Brain pericyte (primary cell): ENCODE results near the gene PRKG1.
"Not testable (repeated sequence)": the region's sequence is repeated elsewhere in the genome, so short reads cannot be mapped to it uniquely, and the experiment has no call there.

Experiments
- DNase-seq: peaks from one replicate; pipeline ENCODE4 v3.0.0-alpha.2; 2012; ENCODE audit warnings: low read depth, low spot score

The PRKG1 gene

DNA sequence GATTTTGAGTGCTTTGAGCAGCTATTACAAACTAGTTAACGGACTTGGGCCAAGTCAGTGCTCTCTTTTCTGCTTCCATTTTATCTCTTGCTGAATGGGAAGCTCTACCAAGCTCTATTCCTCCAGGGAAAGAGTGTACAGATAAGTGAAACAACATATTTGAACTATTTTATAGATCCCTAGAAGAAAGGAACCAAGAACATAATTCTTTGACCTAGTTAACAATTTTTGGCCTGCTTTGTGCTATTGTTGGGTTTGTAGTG, 244.8 kb downstream of the PRKG1 start:
- no peak for DNase-seq

GRCh38 chr10:51321300-51321699, 247.0 kb downstream of the PRKG1 start:
- no peak for DNase-seq

DNA sequence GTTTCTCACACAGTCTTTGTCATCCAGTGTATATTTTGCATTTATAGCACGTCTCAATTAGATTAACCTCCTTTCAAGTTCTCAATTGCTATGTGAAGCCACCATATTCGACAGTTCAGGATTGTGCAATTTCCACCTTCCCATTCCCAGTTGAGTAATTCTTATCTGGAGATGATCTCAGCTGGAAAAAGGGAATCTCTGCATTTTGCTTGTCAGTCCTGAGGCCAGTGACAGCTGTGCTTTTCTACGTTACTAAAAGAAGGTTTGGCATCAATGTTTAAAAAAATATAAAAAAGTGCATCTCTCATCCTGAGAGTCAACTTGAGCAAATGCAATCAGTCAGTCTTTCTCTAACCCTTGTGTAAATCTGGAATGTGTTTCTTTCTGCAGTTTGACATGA, 247.7 kb downstream of the PRKG1 start:
- DNase-seq = no peak

- no peak for DNase-seq
Measured at GRCh38 chr10:51325649-51326048, 251.4 kb downstream of the PRKG1 start.

- DNase-seq = no peak
Measured at GRCh38 chr10:51326174-51326573, 251.9 kb downstream of the PRKG1 start.

DNA sequence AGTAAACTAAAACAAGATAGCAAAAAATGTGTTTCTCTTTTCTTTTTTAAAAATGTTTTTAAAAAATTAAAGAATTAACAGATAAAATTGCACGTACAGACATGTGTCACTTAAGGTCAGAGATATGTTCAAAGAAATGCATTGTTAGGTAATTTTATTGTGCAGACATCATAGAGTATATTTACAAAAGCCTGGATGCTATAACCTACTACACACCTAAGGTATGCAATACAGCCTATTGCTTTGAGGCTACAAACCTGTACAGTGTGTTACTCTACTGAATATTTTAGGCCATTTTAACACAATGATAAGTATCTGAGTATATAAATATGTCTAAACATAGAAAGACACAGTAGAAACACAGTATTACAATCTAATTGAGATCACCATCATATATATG, 253.1 kb downstream of the PRKG1 start:
- DNase-seq = no peak

DNA sequence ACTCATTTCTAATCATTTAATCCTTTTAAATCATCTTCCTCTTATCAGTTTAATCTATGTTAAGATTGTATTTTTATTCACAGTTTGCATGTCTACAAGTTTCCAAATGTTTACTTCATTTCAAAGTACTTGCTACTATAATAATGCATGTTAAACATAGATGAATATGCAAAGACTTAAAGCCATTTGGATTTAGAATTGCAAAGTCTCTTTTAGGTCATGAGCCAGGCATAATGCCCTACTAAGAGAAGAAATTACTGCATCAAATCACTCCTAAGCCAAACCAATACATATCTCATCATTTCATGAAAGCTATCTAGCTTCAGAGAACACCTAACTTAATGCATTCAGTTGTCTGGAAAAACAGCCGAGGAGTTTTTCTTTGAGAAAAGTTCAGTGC, 266.1 kb downstream of the PRKG1 start:
- DNase-seq = no peak

DNA sequence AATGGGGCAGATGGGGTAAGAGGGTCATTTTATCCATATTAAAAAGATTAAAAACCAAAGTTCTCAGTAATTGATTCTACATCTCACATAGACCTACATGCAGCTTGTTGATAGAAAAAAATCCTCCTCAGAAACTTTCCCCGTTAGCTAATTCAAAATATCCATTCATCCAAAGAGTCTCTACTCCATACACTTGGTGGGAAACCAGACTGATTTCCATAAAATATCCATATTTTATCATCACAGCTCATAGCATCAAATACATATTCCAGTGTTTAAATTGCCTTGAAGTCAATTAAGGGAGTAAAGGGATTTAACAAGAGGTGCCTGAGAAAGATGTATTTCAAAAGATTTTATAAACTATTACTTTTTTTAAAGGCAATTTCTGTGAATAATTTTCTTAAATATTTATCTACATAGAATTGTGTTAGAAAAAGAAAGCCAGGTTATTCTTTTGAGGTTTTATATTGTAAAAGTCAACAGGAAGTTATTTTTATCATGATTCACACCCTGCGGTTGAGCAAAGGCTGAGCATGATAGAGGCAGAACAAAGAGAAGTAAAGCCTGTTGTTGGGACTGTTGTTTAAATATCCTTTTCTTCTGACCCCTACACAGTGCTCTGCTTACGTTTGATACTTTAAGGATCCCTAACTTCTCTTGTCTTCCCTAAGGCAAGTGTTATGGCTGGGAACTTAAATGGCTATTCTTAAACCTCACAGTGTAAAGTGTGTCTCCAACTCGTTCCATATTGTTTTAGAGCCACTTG, 266.7 kb downstream of the PRKG1 start:
- DNase-seq = no peak

- DNase-seq = not testable (repeated sequence)
Measured at GRCh38 chr10:51341745-51342144, 267.5 kb downstream of the PRKG1 start.

DNA sequence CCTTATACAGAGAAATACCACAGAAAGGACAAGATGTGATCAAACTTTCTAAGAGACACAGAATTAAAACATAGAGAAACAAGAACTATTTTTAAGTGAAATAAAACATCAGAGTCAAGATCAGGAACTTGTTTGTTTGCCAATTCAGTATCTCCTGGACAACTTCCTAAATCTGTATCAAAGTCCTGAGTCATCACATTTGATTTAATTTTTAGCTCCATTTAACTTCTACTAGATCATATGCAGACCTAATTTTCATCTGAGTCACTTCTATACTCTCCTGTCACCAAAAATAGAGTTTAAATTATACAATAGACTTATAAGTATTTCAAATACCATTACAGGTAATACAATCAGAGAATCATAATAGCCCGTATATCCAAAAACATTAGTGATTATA, 268.1 kb downstream of the PRKG1 start:
- no peak for DNase-seq

DNA sequence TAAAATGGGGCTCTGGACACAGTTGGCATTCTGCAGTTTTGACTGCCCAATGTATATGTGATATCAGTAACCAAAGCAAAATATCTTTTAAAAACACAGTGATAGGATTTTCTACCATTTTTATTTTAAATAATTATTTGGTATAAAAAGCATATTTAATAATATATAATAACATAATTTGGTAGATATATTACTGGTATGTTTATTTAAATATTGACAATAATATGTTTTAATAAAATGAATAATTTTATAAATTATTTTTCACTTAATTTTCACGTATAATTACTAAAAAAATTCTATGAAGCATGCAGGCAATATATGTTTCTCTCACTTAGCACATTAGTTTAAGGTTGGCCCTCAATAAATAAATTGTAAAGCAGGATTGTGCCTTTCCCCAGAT, 269.1 kb downstream of the PRKG1 start:
- no peak for DNase-seq

DNA sequence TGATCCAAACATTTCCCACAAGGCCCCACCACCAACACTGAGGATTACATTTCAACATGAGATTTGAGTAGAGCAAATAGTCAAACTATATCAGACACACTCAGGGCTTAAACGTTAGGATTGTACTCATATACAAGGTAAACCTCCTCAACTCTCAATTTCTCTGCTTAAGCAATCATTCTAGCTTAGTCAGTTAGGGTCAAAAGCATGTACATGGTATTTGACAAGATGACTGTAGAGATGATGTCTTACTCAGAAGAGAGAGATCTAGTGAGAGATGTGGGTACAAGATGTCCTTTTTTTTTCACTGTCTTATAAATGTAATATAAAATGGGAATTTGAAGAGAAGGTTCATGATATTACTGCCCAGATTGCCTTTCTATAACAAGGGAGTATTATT, 270.1 kb downstream of the PRKG1 start:
- no peak for DNase-seq

GRCh38 chr10:51348622-51349021, 274.3 kb downstream of the PRKG1 start:
- DNase-seq = no peak

DNA sequence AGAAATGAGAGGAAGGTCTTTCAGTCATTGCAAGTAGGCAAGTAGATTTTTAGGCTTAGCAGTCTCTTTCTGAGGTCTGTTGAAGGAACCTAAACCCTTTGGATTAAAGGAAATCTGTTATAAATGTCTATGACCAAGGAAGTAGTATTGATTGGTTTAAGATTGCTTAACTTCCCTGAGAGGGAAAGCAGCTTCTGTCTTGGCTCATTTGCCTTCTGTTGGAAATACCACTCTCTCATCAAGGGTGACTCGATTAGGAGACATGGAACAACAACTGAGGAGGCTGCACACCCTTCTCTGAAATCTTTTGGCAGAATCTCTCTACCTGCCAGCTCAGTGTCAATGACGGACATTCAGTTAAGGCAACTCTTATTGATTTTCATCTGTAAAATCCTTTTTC, 282.9 kb downstream of the PRKG1 start:
- no peak for DNase-seq

DNA sequence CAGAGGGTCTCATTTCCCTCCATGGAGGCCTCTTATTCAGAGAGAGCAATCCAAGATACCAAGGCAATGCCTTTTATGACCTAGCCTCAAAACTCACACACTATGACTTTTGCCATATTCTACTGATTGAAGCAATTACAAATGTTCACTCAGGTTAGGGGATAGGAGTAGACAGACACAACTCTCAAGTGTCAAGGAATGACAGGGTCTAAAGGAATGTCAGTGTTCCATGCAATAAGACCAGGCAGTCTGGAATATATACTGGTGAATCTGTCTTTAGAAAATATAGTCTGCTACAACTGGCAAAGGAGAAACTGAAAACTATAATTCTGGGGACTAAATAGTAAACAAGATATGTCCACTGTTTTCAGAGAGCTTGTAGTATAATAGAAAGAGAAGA, 283.9 kb downstream of the PRKG1 start:
- DNase-seq = no peak

DNA sequence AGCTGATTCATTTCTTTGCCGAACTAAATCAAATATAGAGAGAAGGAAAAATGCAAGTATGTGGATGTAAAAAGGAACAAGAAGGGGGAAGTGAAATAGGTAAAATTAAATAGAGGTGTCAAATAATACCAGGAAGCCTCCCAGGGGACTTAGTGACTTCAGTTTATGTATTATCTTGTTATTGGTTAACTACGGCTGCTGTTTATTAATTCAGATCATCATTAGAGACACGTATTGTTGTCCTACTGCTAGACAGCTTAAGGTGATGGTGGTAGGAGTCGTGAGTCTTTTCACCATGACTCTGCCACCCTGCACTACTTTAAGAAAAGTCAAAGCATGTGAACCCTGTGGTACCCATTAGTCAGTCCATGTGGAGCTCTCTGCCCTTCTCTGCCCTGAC, 289.1 kb downstream of the PRKG1 start:
- DNase-seq = no peak

GRCh38 chr10:51364674-51365073, 290.4 kb downstream of the PRKG1 start:
- DNase-seq = no peak

GRCh38 chr10:51366044-51366443, 291.8 kb downstream of the PRKG1 start:
- DNase-seq = no peak

DNA sequence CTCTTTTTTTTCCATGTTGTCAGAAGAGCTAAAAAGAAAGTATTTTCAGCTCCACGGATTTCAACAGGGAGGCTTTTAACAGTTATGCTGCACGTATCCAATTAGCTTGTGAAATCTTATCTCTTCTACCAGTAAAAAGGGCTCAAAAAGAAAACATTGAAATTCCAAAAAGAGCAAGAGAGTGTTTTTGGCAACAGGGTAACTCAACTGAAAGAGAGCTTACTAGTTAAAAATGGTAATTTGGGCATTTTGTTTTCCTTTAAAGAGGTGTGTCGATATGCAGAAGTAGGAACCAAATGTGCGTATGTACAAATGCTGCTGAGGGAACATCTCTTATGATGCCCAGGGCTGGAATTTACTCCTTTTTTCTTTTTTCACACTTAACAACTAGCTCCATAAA, 292.8 kb downstream of the PRKG1 start:
- DNase-seq = no peak

- no peak for DNase-seq
Measured at GRCh38 chr10:51367694-51368093, 293.4 kb downstream of the PRKG1 start.

DNA sequence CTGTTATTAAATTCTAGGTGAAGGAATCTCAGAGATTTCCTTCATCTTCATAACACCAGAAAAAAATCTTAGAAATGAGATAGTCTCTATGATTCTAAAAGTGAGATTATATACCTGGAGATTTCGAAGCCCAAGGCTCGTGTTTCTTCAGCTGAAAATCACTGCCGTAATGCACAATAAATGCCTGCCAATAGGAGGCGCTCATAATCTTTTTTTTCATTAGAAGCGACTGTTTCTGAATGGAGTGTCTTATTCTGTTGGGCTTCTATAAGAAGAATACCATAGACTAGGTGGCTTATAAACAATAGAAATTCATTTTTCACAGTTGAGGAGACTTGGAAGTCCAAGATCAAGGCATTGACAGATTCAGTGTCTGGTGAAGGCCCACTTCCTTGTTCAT, 294.7 kb downstream of the PRKG1 start:
- DNase-seq = no peak

GRCh38 chr10:51369903-51370302, 295.6 kb downstream of the PRKG1 start:
- no peak for DNase-seq

GRCh38 chr10:51371743-51372142, 297.5 kb downstream of the PRKG1 start:
- DNase-seq = peak; percentile 12

DNA sequence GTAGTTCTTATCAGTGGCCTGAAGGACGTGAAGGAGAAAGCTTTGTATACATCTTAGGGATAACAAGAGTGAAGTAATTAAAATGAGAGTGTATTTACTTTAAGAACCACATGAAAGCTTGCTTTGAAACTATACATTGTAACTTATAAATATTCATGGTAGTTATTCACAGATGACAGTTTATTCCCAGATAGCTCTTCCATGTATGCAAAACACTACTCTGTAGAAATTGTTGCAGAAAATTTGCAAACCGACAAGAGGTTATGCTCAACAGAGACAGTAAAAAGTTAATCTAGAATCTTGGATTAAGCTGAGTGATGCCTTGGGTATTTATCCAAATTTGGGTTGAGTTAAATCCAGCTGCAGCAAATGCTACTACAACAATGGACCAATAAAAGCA, 301.5 kb downstream of the PRKG1 start:
- DNase-seq = no peak
